Right kidney (tissue), 1 donor: ENCODE measurements around the gene BRD8.

ENCODE experiments used
- DNase-seq: peaks from one replicate; pipeline ENCODE4 v3.0.0-alpha.2; 2016

Gene BRD8

DNA sequence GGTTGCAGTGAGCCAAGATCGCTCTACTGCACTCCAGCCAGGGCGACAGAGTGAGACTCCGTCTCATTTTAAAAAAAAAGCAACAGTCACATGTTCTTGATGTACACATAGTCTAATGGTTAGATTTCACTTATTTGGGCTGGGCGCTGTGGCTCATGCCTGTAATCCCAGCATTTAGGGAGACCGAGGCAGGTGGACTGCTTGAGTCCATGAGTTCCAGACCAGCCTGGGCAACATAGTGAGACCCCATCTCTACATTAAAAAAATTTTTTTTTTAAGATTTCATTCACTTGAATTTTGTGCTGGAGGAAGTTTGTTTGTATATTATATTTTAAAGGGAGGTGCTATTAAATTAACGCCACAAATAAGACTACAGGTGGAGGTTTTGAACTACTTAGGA, 72.7 kb downstream of the BRD8 start:
- DNase-seq, result no peak

DNA sequence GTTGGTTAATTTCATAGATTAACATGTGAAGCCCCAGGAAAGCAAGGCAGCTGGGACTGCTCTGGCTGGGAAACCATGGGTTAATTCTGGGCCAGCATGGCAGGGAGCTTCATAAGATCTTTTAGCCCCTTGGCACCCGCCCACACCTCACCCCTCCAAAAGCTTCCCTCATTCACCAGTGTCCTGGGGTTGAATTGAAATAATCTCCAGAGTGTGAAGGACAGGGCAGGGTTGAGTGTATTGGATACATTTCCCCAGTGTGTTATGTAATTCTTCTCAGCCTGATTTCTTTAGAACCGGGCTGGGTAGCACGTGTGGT, 75.2 kb downstream of the BRD8 start:
- no peak for DNase-seq

DNA sequence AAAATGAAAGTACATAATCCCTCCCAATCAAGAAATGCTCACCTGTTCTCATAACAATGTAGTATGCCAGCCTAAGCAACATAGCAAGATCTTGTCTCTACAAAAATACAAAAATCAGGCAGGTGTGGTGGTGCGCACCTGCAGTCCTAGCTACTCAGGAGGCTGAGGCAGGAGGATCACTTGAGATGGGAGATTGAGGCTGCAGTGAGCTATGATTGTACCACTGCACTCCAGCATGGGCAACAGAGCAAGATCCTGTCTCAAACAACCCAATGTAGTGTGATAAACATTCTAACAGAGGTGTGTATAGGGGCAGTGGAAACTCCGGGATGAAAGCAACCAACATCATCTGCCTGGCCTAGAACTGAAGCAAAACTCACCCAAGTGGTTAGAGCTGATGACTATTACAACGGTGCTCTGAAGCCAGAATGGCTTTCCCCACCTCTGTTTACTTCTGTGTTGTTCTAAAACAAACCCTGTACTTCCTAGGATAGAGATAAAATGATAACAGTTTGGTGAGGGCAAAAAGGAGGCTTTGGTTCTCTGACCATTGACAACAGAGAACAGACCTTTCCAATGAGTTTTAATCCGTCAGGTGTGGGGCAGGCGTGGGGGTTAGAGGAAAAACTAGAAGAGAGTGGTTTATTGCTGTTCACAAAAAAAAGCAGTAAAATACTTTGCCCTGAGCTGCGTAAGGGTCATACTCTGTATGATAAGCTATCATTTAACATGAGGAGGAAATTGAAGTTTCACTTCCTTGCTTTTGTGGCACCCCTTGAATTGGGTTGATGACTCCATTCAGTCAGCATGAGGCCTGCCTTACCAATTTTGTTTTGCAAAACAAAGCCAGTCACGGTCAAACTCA, 75.7 kb downstream of the BRD8 start:
- DNase-seq, result no peak

DNA sequence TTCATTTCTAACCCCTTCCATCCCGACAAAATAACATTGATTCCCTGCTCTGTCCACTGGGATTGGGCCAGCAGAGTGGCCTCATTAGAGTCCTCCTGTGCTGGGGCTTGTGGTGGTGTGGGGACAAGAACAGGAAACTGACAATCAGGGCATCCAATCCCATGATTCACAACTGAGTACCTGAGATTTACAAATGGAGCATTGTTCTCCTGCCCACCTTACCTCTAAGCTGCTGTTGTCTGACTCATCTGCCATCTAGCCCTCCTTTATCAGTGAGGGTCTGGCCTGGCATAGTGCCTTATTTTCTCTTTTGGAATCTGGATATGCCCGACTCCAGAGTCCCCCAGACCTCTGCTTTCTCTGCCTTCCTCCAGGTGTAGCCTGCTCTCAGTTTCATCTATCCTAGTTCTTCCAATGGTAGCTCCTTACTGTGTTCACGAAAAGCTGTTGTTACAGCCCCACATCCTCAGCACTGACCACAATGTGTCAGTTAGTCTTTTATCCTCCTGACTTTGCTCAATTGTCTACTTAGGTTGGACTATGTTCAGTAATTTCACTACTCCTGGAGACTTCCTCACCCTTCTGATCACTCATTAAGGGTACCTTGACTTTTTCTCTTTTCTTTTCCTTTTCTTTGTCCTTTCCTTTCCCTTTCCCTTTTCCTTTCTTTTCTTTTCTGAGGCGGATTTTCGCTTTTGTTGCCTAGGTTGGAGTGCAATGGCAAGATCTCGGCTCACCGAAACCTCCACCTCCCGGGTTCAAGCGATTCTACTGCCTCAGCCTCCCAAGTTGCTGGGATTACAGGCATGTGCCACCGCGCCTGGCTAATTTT, 81.2 kb downstream of the BRD8 start:
- DNase-seq, result no peak

DNA sequence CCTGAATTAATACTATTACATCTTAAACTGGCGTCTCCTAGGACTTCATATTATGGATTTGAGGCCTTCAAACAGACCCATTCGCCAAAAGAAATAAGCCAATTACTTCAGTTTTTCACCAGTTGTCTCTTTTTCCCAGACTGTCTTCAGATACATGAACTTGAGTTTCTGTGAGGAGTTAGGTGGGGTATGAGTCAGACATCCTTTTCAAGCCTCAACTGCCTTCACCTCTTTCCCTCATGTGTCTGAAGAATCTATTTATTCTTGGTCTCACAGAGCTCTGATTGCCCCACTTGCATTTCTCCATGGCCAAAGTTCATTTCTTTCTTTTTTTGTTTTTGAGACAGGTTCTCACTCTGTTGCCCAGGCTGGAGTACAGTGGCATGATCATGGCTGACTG, 82.1 kb downstream of the BRD8 start:
- no peak for DNase-seq

DNA sequence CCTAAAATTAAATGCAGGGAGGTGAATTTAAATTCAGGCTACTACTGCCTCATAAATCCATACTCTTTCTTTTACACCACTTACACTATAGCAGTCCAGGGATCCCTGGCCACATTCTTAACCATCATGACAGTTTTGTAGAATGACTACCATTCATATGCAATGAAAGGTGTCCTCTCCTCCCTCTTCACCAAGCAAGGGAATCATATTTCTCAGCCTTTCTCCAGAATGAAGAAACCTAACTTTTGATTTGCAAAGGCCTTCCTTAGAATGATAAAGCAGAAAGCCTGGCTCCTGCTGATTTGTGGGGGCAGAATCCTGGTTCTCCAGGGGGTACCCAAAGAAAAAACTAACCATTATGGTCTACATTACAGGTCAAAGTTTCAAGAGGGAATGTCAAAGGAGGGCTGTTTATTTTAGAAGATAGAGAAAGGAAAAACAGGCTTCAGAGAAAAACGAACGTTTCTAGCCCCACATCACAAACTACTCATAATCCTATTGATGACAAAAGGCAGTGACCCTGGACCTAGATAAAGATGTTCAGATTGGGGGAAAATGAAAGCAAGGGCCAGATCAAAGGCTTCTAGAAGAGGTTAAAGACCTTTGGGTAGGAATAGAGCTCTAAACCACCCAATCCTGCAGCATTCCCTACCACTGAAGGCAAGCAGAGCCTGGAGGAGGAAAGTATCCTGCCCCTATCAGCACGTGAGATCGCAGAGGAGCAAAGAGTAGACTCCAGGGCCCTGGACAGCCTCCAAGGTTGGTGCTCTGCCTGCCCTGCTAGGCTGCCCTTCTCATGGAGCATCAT, 83.1 kb downstream of the BRD8 start:
- no peak for DNase-seq

DNA sequence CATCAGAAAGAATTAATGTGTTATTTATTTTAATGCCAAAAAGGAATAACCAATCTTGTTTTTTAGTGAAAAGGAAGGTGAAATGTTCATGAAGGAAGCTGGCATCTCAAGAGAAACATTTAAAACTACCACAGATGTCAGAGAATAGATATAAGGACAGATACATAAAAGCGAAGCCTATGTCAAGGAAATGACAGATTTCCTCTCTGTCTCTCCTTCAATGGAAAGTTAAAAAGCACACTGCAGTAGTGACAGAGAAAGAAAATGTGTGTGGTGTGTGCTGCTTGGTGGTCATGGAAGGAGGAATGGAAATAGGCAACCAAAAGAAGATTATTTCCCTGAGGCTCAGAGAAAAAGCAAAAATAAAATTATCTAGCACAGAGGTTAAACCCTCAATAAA, 85.4 kb downstream of the BRD8 start:
- no peak for DNase-seq

DNA sequence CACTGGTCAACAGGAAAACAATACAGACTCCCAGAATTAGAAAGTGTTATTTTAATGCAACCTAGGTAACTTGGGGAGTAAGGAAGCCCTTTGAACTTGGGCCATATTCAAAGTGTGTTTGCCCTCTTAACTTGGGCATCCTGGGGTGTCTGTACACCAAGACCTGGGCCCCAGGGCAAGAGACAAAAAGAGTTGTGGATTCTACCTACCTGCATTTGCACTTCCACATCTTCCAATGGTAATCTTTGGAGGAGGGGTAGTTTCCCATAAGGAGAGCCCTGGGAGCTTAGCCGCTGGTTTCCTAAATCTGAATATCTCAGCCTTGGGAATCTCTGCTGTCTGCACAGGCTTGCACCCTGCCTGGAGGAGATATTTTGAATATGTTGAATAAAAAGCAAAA, 86.1 kb downstream of the BRD8 start:
- no peak for DNase-seq

DNA sequence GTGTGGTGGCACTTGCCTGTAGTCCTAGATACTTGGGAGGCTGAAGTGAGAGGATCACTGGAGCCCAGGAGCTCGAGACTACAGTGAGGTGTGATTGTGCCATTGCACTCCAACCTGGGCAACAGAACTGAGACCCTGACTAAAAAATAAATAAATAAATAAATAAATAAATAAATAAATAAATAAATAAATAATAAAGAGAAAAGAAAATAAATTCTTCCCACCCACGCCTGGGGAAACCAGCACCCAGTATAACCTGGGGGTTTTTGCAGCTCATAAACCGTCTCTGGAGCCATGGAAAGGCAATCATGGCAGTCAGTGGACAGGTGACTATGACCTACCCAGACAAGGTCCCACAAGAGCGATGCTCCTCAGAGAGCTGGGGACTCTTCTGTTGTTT, 86.7 kb downstream of the BRD8 start:
- DNase-seq, result no peak
